Right atrium auricular region (tissue), 2 donors: Measurements from ENCODE around the gene PIGC. TPM values are rescaled to one million over a fixed set of nuclear protein-coding genes. Genes with fewer than 3 reads are reported as not detected.

Source experiments
- DNase-seq: peaks from one replicate; pipeline ENCODE4 v3.0.0-alpha.2; 2019; ENCODE audit warnings: low spot score
- H3K27ac ChIP-seq, 2 donors: fragments of 200-600 bp; sonication (generic); 1 replicate in 1 of 2; 2 replicates in 1 of 2; pipeline ENCODE4 v1.5.1; 2016 to 2019
- H3K27me3 ChIP-seq, 2 donors: fragments of 200-600 bp; sonication (generic); one replicate each; pipeline versions ENCODE4 v1.5.1 to v1.6.0; 2017 to 2019
- H3K36me3 ChIP-seq: fragments of 200-600 bp; sonication (generic); one replicate; pipeline ENCODE4 v1.5.1; 2016
- H3K4me1 ChIP-seq, 2 donors: fragments of 200-600 bp; sonication (generic); one replicate each; pipeline versions ENCODE4 v1.5.1 to v1.6.0; 2017 to 2019
- H3K4me3 ChIP-seq, 2 donors: fragments of 200-600 bp; sonication (generic); 1 replicate in 1 of 2; 2 replicates in 1 of 2; pipeline ENCODE4 v1.5.1; 2017 to 2019; ENCODE audit warnings: mild to moderate bottlenecking in 1 of 2, moderate library complexity in 1 of 2
- H3K9me3 ChIP-seq, 2 donors: fragments of 200-600 bp; sonication (generic); one replicate each; pipeline ENCODE4 v1.5.1; 2019
- total RNA-seq, 2 donors: library from RNA; depleted of rRNA; stranded (reverse); fragments of >200 nt; gene quantifications; one replicate each; pipeline ENCODE4 v1.1.0, GENCODE V29; 2016
- TF ChIP-seq, protein P1 (sequence below), 2 donors: fragments of 200-600 bp; sonication (generic); IDR thresholded peaks; one replicate each; pipeline ENCODE4 v1.5.1; 2019; ENCODE audit warnings: antibody characterized with exemption in 2 of 2

PIGC gene
- total RNA-seq, 2 donors from 2014 or later: 14.8 to 15.8 TPM

DNA sequence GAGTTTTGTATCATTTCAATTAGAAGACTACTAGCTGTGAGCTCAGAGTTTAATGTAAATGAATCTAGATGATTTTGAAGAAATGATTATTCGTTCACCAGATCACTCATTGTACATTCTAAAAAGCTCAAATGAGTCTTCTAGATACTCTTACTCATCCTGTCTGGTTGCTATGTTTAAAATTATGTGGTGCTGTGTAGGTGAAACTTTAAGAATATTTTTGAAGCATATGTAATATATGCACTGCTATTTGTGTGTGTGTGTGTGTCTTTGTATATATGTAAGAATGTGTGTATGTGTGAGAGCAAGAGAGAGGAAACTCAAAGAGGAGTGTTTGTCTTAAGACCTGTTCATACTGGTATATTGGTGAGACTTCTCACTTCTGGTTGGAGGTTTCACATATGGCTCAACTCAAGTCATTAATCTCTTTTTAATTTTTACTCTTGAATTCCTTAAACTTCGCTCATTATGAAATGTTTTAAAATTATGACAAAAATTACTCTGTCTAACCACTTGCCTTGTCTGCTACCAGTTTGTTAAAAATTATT is 32.0 kb downstream of the PIGC start:
- TF ChIP-seq, protein P1, sequence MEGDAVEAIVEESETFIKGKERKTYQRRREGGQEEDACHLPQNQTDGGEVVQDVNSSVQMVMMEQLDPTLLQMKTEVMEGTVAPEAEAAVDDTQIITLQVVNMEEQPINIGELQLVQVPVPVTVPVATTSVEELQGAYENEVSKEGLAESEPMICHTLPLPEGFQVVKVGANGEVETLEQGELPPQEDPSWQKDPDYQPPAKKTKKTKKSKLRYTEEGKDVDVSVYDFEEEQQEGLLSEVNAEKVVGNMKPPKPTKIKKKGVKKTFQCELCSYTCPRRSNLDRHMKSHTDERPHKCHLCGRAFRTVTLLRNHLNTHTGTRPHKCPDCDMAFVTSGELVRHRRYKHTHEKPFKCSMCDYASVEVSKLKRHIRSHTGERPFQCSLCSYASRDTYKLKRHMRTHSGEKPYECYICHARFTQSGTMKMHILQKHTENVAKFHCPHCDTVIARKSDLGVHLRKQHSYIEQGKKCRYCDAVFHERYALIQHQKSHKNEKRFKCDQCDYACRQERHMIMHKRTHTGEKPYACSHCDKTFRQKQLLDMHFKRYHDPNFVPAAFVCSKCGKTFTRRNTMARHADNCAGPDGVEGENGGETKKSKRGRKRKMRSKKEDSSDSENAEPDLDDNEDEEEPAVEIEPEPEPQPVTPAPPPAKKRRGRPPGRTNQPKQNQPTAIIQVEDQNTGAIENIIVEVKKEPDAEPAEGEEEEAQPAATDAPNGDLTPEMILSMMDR (IDR thresholded peaks at IDR 0.05): no peak
- no peak for DNase-seq
- Histone ChIP-seq H3K27me3 (no peaks in the 10 kb centered on the region), H3K4me3 (no peak overlapping the region), H3K27ac (no peak overlapping the region), H3K36me3 (no peaks in the 10 kb centered on the region), H3K9me3 (no peaks in the 10 kb centered on the region), H3K4me1 (no peaks in the 10 kb centered on the region)

DNA sequence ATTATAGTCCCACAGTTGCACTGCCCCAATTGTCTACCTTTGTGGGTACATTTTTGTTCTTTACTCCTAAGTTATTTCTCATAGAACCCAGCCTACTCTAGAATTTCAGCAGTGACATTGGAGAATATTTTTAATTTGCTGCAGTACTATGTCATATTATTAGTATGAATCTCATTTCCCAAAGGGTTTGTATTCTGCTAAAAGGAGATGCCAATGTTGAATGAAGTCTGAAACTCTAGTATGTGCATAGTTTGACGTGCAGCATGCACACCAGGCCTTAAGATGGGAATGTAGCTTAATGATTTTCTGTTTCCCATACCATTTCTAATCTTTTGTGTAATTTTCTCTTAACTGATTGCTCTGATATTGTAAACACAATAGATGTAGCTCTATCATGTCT is 33.8 kb downstream of the PIGC start:
- Histone ChIP-seq H3K4me3 (no peak overlapping the region), H3K27ac (no peak overlapping the region), H3K4me1 (no peaks in the 10 kb centered on the region), H3K27me3 (no peaks in the 10 kb centered on the region), H3K36me3 (no peaks in the 10 kb centered on the region), H3K9me3 (no peaks in the 10 kb centered on the region)
- TF ChIP-seq, protein P1 (IDR thresholded peaks at IDR 0.05): no peak
- no peak for DNase-seq

DNA sequence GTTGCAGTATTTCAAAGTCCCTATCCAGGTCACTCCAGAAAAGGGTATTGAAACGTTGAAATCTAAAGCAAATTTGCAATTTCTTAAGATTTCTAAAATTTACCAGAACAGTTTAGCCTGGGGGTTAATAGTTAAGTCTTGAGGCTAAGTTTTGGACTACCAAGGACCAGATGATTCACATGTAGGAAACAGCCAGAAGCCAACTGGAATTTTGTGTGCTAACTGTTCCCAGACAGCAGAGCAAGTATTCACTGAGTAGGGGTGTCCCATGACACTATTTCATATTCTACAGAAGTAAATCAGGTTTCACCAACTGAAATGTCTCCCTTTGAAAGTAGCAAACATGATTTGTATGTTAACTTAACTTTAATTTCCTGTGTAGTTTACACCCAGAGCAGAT is 34.9 kb downstream of the PIGC start:
- Histone ChIP-seq H3K27ac (no peak overlapping the region), H3K9me3 (no peaks in the 10 kb centered on the region), H3K4me3 (no peak overlapping the region), H3K4me1 (no peaks in the 10 kb centered on the region), H3K36me3 (no peaks in the 10 kb centered on the region), H3K27me3 (no peaks in the 10 kb centered on the region)
- no peak for DNase-seq
- TF ChIP-seq, protein P1 (IDR thresholded peaks at IDR 0.05): no peak

DNA sequence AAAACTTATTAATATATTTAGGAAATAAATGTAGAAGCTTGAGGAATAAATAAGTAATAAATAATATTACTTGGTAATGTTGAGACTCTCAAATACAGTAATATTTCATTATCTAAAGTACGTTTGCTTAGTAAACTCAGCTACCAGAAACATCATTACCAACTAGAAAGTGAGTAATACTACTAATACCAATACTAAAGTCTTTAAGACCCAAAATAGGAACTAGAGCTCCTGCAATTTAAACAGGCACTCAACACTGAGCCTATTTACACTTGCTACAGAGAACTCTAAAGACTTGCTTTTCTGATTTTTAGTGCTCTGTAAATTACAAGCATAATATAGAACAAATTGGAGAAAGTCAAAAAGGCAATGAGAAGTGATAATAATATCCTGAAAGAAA is 36.9 kb downstream of the PIGC start:
- no peaks in the 10 kb centered on the region for H3K36me3 ChIP-seq
- no peak for DNase-seq
- H3K27ac ChIP-seq: no peak overlapping the region
- TF ChIP-seq, protein P1 (IDR thresholded peaks at IDR 0.05): no peak
- H3K4me3 ChIP-seq: no peak overlapping the region
- no peaks in the 10 kb centered on the region for H3K27me3 ChIP-seq
- H3K4me1 ChIP-seq: peaks cover 0 to 3% of the 10 kb centered on the region in 2 donors
- no peaks in the 10 kb centered on the region for H3K9me3 ChIP-seq

DNA sequence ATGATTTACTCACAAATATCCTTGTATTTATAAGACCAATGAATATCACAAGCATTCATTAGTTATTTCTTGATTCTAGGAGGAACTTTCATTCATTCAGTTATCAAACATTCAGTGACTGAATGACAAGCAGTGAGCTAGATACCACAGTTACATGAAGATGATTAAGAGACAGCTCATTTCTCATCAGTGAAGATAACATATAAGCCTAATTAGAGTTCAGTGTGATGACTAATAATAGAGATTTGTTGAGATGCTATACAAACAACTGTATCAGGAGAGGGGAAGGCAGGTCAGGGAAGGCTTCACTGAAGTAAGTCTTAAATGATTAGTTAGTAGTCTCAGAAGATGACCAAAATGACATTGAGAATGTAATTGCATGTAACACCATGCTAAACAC is 38.0 kb downstream of the PIGC start:
- Histone ChIP-seq H3K4me3 (no peak overlapping the region), H3K4me1 (peaks cover 0 to 3% of the 10 kb centered on the region in 2 donors), H3K9me3 (no peaks in the 10 kb centered on the region), H3K27me3 (no peaks in the 10 kb centered on the region), H3K36me3 (no peaks in the 10 kb centered on the region), H3K27ac (no peak overlapping the region)
- TF ChIP-seq, protein P1 (IDR thresholded peaks at IDR 0.05): no peak
- no peak for DNase-seq

DNA sequence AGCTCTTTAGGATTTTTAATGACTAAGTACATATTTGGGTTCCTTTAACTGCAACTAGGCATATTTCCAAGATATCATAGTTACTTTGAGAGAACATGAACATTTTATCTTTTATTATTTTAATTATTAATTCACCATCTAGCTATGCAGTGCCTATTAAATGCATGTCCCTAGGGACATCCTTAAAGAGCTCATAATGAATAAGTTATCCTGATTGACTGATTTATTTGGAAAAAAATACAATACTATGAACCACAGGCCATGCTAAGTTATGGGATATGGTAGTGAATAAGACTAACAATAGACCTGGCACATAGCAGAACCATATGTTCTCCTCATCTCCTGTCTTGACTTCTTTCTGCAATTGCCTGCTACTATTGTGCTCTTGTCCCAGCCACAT is 39.7 kb downstream of the PIGC start:
- no peak overlapping the region for H3K4me3 ChIP-seq
- H3K27me3 ChIP-seq: no peaks in the 10 kb centered on the region
- peaks cover 0 to 12% of the 10 kb centered on the region in 2 donors for H3K4me1 ChIP-seq
- no peak for DNase-seq
- no peak overlapping the region for H3K27ac ChIP-seq
- H3K9me3 ChIP-seq: no peaks in the 10 kb centered on the region
- no peaks in the 10 kb centered on the region for H3K36me3 ChIP-seq
- TF ChIP-seq, protein P1 (IDR thresholded peaks at IDR 0.05): no peak
